EL (cell line): ENCODE results near the gene G6PD.
"Not testable (repeated sequence)": the region's sequence is repeated elsewhere in the genome, so short reads cannot be mapped to it uniquely, and the experiment has no call there.

Experiments
- DNase-seq: peaks from one replicate; pipeline ENCODE4 v3.0.0-alpha.2; 2016

Gene G6PD

GRCh38 chrX:154546354-154547244 lies at the start of gene G6PD:
Gene G6PD (minus strand): TSS chrX:154546846. CDS start chrX:154546155, 691 bp downstream.
- DNase-seq, result peak; percentile 71

- no peak for DNase-seq
These were observed 49.1 kb upstream of the G6PD start for GRCh38 chrX:154595559-154596249.

GRCh38 chrX:154594491-154594890 lies 47.8 kb upstream of the G6PD start:
- DNase-seq, result no peak

GRCh38 chrX:154593201-154593600 lies 46.6 kb upstream of the G6PD start:
- no peak for DNase-seq

GRCh38 chrX:154592505-154592904 lies 45.9 kb upstream of the G6PD start:
- no peak for DNase-seq

GRCh38 chrX:154590415-154590814 lies 43.8 kb upstream of the G6PD start:
- DNase-seq, result not testable (repeated sequence)

GRCh38 chrX:154584585-154585183 lies 38.0 kb upstream of the G6PD start, which contains the start of gene CTAG1A:
Gene CTAG1A (plus strand): TSS chrX:154585133. CDS start chrX:154585207, 74 bp downstream.
- DNase-seq, result not testable (repeated sequence)

- DNase-seq, result not testable (repeated sequence)
These were observed 36.3 kb upstream of the G6PD start for GRCh38 chrX:154582994-154583393.

- DNase-seq, result not testable (repeated sequence)
These were observed 28.4 kb upstream of the G6PD start for GRCh38 chrX:154575076-154575475.

GRCh38 chrX:154573061-154573460 lies 26.4 kb upstream of the G6PD start:
- not testable (repeated sequence) for DNase-seq

GRCh38 chrX:154570361-154570760 lies 23.7 kb upstream of the G6PD start:
- DNase-seq, result not testable (repeated sequence)

GRCh38 chrX:154562295-154562694 lies 15.6 kb upstream of the G6PD start:
- DNase-seq, result not testable (repeated sequence)

- DNase-seq, result not testable (repeated sequence)
These were observed 13.7 kb upstream of the G6PD start for GRCh38 chrX:154560326-154560725.

GRCh38 chrX:154558896-154559295 lies 12.2 kb upstream of the G6PD start:
- not testable (repeated sequence) for DNase-seq

GRCh38 chrX:154558060-154558690 lies 11.5 kb upstream of the G6PD start:
- DNase-seq, result not testable (repeated sequence)

GRCh38 chrX:154552112-154552806 lies 5.6 kb upstream of the G6PD start:
- DNase-seq, result not testable (repeated sequence)

GRCh38 chrX:154549766-154550165 lies 3.1 kb upstream of the G6PD start:
- DNase-seq, result no peak

- DNase-seq, result no peak
These were observed 1.3 kb upstream of the G6PD start for GRCh38 chrX:154548028-154548316.

GRCh38 chrX:154547245-154548027 lies 790 bp upstream of the G6PD start, which contains the start of gene IKBKG:
Gene IKBKG (plus strand): TSS chrX:154547620. CDS start chrX:154552003, 4,383 bp downstream.
- peak; percentile 87 for DNase-seq

GRCh38 chrX:154545673-154546274 lies 872 bp downstream of the G6PD start:
- DNase-seq, result no peak
